ENCODE measurements around the gene KIAA0040.

Gene KIAA0040

GRCh38 chr1:175200678-175201521, 8.3 kb upstream of the KIAA0040 start:
- TF ChIP-seq CTCF (conservative IDR thresholded peaks at IDR 0.05; ENCODE audit: low read depth, low read length): no peak
- H4K20me1 ChIP-seq (ENCODE audit: insufficient read depth): no peaks in the 10 kb centered on the region
- H3K36me3 ChIP-seq (ENCODE audit: insufficient read depth): no peaks in the 10 kb centered on the region
- H3K4me3 ChIP-seq (IDR thresholded peaks at IDR 0.05; ENCODE audit: insufficient read depth, low read depth, low read length): no peak overlapping the region
- H3K4me2 ChIP-seq: no peak overlapping the region
- H3K4me1 ChIP-seq (ENCODE audit: low read depth, poor library complexity, severe bottlenecking): no peaks in the 10 kb centered on the region
- H3K27me3 ChIP-seq (ENCODE audit: insufficient read depth, low read depth): no peaks in the 10 kb centered on the region
- no peak overlapping the region for H3K27ac ChIP-seq
- H3K9ac ChIP-seq: no peak overlapping the region
- no peaks in the 10 kb centered on the region for H3K79me2 ChIP-seq (ENCODE audit: insufficient read depth, low read depth)
- no peak overlapping the region for H2AFZ ChIP-seq (ENCODE audit: low read depth)

GRCh38 chr1:175198332-175198731, 5.8 kb upstream of the KIAA0040 start:
- peaks cover under 1% of the 10 kb centered on the region for H3K4me1 ChIP-seq (ENCODE audit: low read depth, poor library complexity, severe bottlenecking)
- H3K27ac ChIP-seq: no peak overlapping the region
- TF ChIP-seq CTCF (conservative IDR thresholded peaks at IDR 0.05; ENCODE audit: low read depth, low read length): no peak
- no peak overlapping the region for H3K4me3 ChIP-seq (IDR thresholded peaks at IDR 0.05; ENCODE audit: insufficient read depth, low read depth, low read length)
- no peaks in the 10 kb centered on the region for H4K20me1 ChIP-seq (ENCODE audit: insufficient read depth)
- H3K36me3 ChIP-seq (ENCODE audit: insufficient read depth): no peaks in the 10 kb centered on the region
- no peak overlapping the region for H2AFZ ChIP-seq (ENCODE audit: low read depth)
- no peaks in the 10 kb centered on the region for H3K27me3 ChIP-seq (ENCODE audit: insufficient read depth, low read depth)
- H3K79me2 ChIP-seq (ENCODE audit: insufficient read depth, low read depth): no peaks in the 10 kb centered on the region
- no peak overlapping the region for H3K4me2 ChIP-seq
- no peak overlapping the region for H3K9ac ChIP-seq

- Histone ChIP-seq H3K9ac (no peak overlapping the region), H3K27me3 (ENCODE audit: insufficient read depth, low read depth) (no peaks in the 10 kb centered on the region), H3K27ac (no peak overlapping the region), H3K4me2 (no peak overlapping the region), H3K36me3 (ENCODE audit: insufficient read depth) (no peaks in the 10 kb centered on the region), H3K79me2 (ENCODE audit: insufficient read depth, low read depth) (no peaks in the 10 kb centered on the region), H4K20me1 (ENCODE audit: insufficient read depth) (no peaks in the 10 kb centered on the region), H2AFZ (ENCODE audit: low read depth) (no peak overlapping the region), H3K4me1 (ENCODE audit: low read depth, poor library complexity, severe bottlenecking) (peaks cover 5% of the 10 kb centered on the region), H3K4me3 (IDR thresholded peaks at IDR 0.05; ENCODE audit: insufficient read depth, low read depth, low read length) (no peak overlapping the region)
- TF ChIP-seq CTCF (conservative IDR thresholded peaks at IDR 0.05; ENCODE audit: low read depth, low read length): no peak
Measured at GRCh38 chr1:175197531-175197930, 5.0 kb upstream of the KIAA0040 start.

GRCh38 chr1:175195798-175196197, 3.2 kb upstream of the KIAA0040 start:
- H3K27ac ChIP-seq: no peak overlapping the region
- peaks cover 6% of the 10 kb centered on the region; the same call in 1 of the 2 replicates for H3K79me2 ChIP-seq (ENCODE audit: insufficient read depth, low read depth)
- H3K4me3 ChIP-seq (IDR thresholded peaks at IDR 0.05; ENCODE audit: insufficient read depth, low read depth, low read length): no peak overlapping the region
- no peak overlapping the region for H3K9ac ChIP-seq
- H3K36me3 ChIP-seq (ENCODE audit: insufficient read depth): no peaks in the 10 kb centered on the region
- no peaks in the 10 kb centered on the region for H3K27me3 ChIP-seq (ENCODE audit: insufficient read depth, low read depth)
- H3K4me1 ChIP-seq (ENCODE audit: low read depth, poor library complexity, severe bottlenecking): peaks cover 13% of the 10 kb centered on the region
- H2AFZ ChIP-seq (ENCODE audit: low read depth): no peak overlapping the region
- no peaks in the 10 kb centered on the region for H4K20me1 ChIP-seq (ENCODE audit: insufficient read depth)
- H3K4me2 ChIP-seq: no peak overlapping the region
- TF ChIP-seq CTCF (conservative IDR thresholded peaks at IDR 0.05; ENCODE audit: low read depth, low read length): no peak

Measured in KMS-11 (cell line).